NCI-H1105 (cell line): ENCODE results near the gene PER2.
"Not testable (repeated sequence)": the region's sequence is repeated elsewhere in the genome, so short reads cannot be mapped to it uniquely, and the experiment has no call there.

ENCODE experiments used
- DNase-seq: peaks from one replicate; lab custom pipeline; 2025; lab: John Stamatoyannopoulos, UW

The PER2 gene, protein sequence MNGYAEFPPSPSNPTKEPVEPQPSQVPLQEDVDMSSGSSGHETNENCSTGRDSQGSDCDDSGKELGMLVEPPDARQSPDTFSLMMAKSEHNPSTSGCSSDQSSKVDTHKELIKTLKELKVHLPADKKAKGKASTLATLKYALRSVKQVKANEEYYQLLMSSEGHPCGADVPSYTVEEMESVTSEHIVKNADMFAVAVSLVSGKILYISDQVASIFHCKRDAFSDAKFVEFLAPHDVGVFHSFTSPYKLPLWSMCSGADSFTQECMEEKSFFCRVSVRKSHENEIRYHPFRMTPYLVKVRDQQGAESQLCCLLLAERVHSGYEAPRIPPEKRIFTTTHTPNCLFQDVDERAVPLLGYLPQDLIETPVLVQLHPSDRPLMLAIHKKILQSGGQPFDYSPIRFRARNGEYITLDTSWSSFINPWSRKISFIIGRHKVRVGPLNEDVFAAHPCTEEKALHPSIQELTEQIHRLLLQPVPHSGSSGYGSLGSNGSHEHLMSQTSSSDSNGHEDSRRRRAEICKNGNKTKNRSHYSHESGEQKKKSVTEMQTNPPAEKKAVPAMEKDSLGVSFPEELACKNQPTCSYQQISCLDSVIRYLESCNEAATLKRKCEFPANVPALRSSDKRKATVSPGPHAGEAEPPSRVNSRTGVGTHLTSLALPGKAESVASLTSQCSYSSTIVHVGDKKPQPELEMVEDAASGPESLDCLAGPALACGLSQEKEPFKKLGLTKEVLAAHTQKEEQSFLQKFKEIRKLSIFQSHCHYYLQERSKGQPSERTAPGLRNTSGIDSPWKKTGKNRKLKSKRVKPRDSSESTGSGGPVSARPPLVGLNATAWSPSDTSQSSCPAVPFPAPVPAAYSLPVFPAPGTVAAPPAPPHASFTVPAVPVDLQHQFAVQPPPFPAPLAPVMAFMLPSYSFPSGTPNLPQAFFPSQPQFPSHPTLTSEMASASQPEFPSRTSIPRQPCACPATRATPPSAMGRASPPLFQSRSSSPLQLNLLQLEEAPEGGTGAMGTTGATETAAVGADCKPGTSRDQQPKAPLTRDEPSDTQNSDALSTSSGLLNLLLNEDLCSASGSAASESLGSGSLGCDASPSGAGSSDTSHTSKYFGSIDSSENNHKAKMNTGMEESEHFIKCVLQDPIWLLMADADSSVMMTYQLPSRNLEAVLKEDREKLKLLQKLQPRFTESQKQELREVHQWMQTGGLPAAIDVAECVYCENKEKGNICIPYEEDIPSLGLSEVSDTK (N-terminal part only)

DNA sequence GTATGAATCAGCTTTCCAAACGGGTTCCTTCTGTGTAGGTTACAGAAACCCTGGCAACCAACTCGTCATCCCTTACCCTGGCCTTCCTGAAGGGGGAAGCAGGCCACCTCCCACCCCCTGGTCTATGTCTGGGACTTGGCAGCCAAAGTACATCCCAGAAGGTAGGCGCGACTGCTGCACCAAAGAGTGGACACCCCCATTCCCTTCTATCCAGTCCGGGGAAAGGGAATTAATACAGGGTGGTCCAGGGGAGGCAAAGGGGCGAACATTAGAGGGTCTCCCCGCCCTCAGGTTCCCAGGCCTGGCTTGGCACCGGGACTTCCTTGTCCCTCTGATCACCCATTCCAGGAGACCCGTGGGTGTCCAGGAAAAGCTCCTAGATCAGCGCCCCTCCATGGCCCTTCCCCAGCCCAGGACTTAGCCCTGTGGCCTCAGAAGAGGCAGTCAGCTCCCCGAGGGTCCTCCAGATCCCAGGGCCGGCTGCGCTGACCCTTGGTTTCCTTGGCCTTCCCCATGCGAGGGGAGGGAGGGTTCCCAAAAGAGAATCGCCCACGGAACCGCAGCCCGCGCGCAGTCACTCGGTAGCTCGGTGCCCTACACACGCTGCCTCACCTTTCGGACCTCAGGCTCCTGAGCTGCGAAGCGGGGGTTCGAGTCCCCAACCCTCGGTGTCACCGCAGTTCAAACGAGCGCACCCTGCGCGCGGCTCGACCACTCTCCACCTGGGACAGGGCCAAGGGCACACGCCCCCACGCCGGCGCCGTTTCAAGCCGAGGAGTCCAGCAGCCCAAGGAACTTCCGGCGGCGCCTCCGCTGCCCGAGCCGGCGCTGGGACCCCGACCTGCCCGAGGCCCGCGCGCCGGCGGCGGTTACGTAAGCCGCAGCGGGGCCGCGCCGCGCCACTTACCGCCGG lies at the start of gene PER2:
TSS of gene PER2 (minus strand) at position 874 of the 913 bp plus-strand sequence. CDS start 10,674 bp downstream, outside the sequence.
- no peak for DNase-seq

DNA sequence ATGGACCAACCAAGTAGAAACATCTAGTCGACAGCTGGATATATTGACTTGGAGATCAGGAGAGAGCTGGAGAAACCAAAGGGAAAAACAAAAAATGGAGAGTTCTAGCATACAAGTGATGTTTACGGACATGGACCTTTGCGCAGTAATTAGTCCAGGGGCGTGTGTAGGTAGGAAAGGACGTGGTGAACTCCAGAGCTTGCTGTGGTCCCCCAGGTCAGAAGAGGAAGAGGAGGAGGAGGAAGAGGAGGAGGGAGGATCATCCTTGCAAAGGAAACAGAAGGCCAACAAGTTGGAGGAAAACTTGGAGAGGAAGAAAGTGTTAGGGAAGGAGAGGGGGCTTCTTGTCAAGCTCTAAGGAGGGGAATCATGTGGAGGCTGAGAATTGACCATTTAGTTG lies 49.4 kb upstream of the PER2 start:
- no peak for DNase-seq

DNA sequence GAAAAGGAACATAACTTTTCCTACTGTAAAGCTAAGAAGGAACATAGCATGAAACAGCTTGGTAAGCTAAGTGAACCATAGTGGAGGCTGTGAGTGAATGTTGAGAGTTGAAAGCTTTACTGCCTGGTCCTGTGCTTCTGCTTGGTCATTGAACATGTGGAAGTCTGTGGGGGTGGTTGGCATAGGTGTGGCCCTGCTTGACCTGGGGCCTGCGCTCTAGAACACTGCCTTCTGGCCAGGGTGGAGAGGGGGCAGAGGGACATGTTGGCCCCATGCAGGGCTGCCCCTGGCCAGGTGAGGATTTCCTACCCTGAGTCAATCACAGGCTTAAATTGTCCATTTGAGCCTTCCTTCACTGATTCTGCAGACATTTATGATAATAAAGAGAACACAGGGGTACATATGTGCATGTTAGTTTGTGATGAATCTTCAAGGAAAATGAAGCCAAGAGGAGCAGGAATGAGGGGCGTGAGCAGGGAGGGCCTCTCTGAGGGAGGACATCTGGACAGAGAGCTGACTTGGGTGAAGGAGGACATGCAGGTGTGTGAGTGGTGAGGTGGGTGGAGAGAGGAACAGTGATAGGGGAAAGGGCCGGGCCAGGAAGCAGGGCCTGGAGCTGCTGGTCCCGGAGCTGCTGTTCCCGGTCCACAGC lies 48.5 kb upstream of the PER2 start:
- no peak for DNase-seq

DNA sequence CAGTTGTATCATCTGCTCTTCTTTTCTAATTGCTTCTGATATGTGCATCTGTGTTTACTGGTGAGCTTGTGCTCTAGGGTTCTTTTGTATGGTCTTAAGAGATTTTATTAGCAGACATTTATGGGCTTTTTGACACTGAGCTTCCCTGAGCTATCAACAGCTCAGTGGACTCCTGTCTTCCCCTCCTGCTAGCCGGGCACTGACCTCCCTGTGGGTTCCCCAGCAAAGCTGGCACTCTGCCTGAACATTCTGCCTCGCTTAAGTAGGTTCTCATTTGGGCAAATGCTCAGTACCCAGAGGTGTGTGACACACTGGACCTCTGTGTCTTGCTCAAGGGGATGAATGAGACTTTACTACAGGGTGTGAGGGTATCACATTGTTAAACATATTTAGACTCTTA lies 47.7 kb upstream of the PER2 start:
- no peak for DNase-seq

DNA sequence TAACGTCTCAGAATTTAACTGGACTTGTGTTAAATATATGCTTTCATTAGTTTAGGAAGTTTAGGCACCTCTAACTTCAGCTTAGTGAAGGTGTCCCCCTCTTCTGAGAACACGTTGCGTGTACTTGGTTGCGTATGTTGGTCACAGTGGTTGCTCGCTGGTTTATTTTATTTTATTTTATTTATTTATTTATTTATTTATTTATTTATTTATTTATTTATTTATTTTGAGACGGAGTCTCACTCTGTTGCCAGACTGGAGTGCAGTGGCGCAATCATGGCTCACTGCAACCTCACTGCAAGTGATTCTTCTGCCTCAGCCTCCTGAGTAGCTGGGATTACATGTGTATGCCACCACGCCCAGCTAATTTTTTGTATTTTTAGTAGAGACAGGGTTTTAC lies 47.2 kb upstream of the PER2 start:
- DNase-seq, result not testable (repeated sequence)

DNA sequence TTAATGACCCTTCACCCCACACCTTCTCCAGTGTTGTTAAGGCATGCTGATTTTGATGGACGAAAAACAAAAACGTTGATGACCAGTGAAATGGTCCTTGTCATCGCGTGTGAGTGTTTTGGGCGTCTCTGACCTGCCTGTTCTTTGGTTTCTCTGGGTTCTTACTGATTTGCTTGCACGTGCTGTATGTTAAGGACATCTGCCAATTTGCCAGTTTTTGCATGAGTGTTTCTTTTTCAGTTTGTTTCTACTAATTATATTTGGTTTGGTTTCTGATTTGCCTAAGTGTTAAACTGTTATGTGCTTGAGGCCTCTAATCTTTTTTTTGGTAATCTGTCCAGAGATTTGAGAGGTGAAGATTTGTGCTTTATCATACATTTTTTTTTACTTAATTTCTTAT lies 46.5 kb upstream of the PER2 start:
- DNase-seq, result no peak

DNA sequence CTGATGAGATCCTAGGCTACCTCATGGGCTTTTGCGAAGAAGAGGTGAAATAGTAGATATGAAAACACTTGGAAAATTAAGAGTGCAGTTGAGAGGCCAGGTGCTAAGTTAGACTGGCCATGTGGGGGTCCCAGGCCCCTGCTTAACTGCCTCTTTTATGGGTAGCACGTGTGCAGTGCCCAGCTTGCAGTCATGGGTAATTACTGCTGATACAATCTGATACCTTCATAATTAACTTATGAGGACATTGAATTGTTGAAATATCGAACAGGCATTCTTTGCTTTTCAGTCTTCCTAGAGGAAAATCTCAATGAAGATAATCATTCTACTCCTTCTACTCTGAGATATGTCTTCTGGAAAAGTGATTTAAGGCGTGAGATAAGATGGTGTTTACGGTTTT lies 43.5 kb upstream of the PER2 start:
- no peak for DNase-seq

DNA sequence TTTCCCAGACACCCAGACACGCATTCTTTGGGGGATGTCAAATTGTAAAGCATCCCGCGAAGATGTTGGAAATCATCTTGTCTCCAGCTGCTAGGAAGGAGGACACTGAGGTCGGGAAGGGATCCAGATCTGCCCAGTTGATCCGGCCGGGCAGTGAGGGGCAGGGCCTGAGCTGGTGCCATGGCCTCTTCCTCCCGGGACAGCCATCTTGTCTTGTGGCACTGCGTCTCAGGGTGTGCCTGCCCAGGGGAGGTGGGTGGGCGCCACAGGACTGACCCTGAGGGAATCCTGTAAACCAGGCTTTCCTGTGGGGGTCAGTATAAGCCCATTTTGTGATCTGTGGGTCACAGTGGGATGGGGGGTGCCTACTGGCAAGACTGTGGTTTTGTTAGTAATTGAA lies 42.0 kb upstream of the PER2 start:
- DNase-seq, result no peak

DNA sequence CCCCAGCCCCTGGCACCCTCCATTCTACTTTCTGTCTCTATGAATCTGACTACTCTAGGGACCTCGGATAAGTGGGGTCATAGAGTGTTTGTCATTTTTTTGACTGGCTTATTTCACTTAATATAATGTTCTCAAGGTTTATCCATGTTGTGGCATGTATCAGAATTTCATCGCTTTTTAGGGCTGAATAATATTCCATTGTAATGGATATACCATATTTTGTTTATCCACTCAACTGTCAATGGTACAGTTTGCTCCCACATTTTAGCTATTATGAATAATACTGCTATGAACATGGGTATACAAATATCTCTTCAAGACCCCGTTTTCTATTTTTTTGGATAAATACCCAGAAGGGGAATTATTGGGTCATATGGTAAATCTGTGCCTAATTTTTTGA lies 39.3 kb upstream of the PER2 start:
- no peak for DNase-seq

DNA sequence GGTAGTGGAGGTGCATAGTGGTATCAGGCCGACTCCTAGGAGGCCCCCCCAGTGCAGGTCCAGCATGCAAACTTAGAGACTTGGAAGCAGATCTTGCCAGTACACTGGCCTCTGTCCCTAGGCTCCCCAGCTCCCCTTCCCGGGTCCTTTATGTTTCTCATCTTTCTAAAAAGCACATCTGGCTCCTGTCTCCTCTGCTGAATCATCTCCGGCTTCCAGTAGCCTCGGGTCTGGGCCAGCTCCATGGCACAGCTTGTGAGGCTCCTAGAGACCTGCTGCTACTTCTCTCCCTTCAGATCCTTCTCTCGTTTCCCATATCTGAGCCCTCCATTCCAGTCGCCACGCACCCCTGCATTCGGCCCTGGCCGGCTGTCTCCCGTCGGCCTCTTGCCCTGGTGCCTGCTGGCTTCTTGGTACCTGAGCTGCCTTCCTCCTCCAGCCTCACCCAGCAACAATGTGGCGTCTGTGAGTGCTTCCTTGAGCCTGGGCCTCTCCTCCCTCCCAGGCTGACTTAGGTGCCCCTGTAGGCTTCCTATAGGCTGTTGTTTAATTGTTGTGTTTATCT lies 38.5 kb upstream of the PER2 start:
- no peak for DNase-seq

DNA sequence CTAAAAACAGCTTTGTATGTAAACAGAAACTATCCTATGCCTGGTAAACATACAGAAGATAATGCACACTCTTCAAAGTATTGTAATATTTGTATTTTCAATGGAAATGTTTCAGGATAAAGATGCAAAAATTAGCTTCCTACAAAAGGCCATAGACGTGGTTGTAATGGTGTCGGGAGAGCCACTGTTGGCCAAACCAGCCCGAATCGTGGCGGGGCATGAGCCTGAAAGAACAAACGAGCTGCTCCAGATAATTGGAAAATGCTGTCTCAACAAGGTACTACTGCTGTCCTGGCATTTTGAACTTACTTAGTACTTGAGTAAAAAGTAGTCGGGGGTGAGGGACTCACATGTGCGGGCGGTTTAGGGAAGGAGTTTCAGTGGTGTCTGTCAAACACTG lies 37.3 kb upstream of the PER2 start:
- no peak for DNase-seq

DNA sequence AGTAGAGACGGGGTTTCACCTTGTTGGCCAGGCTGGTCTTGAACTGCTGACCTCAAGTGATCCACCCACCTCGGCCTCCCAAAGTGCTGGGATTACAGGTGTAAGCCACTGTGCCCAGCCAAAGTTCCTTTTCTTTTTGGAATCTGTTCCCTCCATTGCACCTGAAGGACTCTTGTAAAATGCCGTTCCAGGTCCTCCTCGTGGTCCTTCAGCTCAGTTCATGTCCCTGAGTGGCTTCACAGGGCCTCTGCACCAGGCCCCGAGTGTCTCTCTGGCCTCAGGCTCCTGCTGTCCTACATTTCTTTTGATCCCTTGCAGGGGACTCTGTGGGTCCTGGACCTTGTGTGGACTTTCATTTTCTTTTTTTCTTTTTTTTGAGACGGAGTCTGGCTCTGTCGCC lies 35.8 kb upstream of the PER2 start:
- not testable (repeated sequence) for DNase-seq

DNA sequence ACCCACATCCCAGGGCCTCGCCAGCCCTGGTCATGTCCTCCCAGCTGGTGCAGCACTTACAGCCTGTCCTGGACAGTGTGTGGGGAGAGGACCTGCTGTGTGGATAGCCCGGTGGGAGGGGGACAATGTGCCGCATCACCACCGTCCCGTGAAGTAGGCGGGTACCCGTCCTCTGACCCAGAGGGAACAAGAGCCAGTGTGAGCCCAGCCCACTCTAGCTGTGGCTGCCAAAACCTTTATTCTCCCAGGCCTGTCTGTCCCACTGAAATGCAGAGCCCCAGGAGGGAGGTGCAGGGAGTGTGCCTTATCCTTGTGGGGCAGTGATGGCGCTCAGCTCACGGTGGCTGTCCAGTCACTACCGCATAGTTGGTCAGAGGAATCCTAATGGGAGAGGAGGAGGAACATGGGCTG lies 33.6 kb upstream of the PER2 start:
- DNase-seq, result no peak

DNA sequence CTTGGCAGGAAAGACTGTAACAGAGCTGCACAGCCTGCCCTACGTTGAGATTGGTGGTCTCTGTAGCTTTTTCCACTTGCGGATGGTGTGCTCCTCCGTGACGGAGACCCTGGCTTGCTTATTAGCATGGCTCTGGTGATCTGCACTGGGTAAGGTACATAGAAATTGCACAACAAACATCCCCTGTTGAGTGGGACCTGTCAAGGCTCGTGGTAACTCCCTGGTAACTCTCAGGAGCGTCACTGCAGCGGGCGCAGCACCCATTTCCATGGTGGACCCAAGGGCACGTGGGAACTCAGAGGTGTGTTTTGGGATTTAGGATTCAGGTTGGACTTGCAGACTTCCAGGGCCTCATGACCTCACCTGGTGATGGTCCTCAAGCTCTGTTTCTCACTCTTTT lies 33.1 kb upstream of the PER2 start:
- DNase-seq, result no peak

DNA sequence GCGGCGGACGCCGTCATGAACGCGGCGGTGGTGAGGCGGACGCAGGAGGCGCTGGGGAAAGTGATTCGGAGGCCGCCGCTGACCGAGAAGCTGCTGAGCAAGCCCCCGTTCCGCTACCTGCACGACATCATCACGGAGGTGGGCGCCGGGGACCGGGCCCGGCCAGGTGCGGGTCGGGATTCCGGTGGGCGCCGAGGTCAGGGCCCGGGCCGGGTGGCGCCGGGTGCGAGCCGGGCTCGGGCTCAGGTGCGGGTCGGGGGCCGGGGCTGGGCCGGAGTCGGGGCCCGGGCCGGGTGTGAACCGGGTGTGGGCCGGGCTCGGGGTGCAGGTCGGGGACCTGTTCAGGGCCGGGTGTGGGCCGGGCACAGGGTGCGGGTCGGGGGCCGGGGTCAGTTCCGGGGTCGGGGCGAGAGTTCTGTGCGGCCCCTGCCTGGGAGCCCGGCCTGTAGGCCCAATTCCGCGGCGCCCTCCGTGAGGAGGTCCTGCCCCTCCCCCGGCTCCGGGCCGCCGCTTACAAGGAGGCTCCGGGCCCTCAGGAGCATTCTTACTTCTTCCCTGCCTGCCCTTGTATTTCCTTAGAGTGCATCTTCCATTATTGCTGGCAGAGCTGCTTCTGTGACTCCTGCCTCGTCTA lies 32.4 kb upstream of the PER2 start:
- DNase-seq, result no peak

DNA sequence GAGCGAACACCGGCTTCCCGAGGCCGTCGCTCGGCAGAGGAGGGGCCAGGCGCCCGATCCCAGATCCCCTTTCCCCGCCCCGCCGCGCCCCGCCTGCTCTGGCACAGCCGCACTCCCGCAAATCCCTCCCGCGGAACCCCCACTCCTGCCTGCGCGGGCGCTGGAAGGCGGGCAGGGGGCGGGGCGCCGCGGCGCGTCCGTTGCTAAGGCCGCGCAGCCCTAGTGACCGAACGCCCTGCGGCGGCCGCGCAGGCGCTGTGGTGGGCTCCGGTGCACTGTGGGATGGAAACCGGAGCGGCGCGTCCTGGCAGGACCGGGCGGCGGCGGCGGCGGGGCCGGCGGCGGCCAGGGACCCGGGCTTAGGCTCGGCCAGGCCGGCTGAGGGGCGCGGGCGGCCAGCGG lies 31.8 kb upstream of the PER2 start, which contains the start of gene TRAF3IP1:
TSS of gene TRAF3IP1 (plus strand) at position 273 of the 402 bp plus-strand sequence. CDS start 145 bp downstream, outside the sequence.
- DNase-seq, result peak; percentile 86

DNA sequence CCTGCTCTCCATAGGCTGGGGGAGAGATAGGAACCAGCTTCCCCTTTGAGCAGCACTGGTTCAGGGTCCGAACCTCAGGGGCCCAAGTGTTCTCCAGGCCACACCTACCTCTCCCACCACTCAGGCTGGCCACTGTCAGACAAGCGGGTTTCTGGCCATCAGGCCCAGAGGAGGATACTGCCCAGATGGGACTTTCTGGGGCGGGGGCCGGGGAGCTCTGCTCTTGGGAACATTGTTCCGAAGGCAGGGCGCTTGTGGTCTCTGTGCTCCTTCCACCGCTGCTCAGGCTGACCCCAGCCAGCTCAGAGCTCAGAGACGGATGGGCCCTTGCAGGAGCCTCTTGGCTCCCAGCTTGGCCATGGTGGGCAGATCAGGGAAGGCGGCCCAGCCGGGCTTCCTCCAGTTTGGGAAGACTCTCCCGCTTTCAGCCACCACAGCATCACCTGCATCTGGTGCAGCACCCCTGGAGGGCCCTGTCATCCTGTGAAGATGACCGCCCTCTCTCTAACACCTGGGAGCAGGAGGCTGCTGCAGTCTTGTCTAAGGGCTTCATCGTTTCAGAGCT lies 26.7 kb upstream of the PER2 start:
- no peak for DNase-seq

DNA sequence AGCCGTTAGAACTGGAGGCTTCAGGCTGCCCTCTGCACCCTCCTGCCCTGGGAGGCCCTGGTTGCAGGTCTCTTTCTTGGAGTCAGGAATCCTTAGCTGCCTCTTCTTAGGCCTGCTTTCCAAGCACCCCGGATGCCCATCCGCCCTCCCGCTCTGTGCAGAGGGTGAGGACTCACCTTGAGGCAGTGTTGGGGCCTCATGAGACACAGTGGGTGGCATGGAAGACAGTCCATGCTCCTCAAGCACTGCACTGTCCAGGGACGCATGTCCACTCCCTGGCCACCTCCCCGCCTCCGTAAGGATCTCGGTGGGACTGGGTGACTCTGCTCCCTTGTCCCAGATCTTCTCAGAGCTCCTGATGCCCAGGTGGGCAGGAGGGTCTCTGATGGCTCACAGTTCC lies 26.2 kb upstream of the PER2 start:
- DNase-seq, result no peak

DNA sequence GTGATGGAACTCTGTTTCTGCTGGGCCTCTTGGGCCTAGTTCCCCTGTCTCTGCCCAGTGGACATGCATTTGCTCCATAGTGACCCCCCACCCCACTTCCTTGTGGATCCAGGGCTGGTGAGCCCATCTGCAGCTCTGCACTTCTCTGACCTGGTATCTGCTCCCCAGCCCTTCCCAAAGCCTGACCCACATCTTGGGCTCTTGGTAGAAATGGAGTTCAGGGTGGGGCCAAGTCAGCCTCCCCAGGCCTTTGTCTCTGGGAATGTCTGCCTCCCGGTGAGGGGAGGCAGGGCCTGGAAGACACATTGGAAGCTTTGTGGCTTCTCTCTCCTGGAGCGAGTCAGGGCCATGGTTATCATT lies 25.6 kb upstream of the PER2 start:
- DNase-seq, result no peak
